ENCODE data around the gene URB2.
"Not testable (repeated sequence)": the region's sequence is repeated elsewhere in the genome, so short reads cannot be mapped to it uniquely, and the experiment has no call there.

Gene URB2

DNA sequence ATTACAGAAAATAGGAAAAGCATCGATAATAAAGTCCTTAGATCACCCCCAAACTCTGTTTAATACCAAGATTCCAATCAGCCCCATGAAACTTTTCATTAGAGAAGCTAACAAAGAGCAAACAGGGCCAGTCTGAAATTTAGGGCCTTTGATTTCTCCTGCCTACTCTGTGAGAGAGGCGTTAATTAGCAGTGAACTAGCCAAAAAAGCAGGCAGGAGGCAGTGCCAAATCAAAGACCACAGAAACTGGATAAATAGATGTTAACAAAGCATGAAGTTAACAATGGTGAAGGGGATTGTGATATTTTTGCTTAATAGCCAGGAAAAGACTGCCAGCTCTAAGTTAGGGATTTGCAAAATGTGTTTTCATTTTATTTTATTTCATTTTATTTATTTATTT, 11.3 kb upstream of the URB2 start:
- no peak for DNase-seq

GRCh38 chr1:229617351-229618100, 8.5 kb upstream of the URB2 start:
- DNase-seq: no peak

DNA sequence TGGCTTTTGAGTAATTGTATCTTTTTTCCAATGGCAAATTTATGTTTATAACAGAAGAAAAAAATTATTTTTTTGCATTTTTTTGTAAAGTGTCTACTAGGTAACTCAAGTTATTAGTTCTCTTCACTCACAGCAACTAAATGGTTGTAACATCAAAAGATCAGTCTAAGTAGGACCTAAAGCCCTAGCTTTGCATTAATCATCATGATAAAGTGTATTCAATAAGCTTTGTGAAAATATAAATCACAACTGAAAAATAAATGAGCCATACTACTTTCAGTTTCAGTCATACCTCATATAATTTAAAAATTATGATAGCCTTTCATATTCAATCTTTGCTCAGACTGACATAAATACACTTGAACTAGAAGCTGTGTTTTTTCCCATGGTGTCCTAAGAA, 7.0 kb upstream of the URB2 start:
- no peak for DNase-seq

DNA sequence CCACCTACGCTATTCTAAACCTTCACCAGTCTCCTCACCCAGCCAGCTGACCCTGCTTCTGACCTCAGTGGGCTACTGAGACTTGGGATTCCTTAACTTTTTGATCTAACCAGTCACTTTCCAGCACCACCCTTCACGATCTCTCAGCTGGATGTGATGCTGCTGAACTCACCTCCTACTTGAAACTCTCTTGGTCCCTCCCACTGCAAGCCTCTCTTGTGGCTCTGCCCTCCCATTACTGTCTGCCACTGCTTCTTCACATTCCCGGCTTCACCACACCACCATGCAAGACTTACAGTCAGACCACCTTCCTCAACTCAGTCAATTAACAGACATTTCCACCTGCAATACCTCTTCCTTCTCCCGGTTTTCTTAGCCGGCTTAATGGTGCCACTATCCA, 6.4 kb upstream of the URB2 start:
- DNase-seq: no peak

DNA sequence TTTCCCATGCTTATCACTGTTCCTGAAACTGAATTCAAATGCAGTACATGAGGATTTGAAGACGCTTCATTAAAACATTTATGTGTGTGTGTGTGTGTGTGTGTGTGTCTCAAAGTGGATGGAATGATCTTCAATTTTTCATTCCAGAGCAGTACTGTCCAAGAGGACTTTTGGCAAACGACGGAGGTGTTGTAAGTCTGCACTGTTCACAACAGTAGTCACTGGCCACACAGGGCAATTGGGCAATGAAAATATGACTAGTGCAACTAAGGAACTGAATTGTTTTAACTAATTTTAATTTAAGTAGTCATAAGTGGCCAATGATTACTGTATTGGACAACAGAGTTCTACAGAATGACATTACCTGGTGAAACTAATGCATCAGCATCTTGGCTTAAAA, 5.2 kb upstream of the URB2 start:
- DNase-seq: peak in 3 of 4 experiments; percentile 16 to 31 (median 27)

GRCh38 chr1:229621663-229622062, 4.4 kb upstream of the URB2 start:
- DNase-seq: no peak

- not testable (repeated sequence) for DNase-seq
Observed at GRCh38 chr1:229622641-229623120, 3.4 kb upstream of the URB2 start.

DNA sequence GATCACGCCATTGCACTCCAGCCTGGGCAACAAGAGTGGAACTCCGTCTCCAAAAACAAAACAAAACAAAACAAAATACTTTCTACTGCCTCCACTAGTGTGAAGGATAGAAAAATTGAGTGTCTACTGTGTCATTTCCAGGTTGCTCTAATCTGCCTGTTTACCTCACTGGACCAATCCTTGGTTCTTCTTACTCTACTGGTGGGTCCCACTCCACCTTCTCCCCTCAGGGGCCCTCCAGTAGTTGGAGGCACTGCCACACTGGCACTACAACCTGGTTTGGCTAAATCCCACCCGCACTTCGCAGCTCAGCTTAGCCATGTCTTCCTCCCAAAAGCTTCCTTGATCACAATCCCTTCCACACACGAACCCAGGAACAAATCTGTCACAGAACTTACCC, 2.8 kb upstream of the URB2 start:
- no peak for DNase-seq

GRCh38 chr1:229623838-229624237, 2.2 kb upstream of the URB2 start:
- no peak for DNase-seq

DNA sequence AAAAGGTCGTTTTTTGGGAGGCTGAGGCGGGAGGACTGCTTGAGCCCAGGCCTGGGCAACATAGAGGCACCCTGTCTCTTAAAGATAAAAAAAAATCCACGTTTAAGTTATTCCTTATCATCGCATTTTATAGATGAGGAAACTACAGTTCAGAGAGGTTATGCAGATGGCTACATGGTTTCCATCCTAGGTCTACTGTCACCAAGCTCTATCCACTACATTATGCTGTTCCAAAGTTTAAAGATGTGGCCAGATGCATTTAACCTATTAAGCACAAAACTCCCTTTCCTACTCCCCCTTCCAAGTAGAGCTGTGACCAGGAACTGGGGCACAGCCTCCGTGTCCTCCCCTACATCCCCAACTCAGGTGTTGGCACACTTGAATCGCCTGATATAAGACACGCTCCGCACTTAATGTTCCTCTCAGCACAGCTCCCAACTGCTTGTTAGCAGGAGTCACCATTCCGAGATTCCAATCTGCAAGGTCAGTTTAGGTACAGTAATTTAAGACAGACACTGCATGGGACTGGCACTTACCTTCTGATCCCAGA, 1.5 kb upstream of the URB2 start:
- no peak for DNase-seq

DNA sequence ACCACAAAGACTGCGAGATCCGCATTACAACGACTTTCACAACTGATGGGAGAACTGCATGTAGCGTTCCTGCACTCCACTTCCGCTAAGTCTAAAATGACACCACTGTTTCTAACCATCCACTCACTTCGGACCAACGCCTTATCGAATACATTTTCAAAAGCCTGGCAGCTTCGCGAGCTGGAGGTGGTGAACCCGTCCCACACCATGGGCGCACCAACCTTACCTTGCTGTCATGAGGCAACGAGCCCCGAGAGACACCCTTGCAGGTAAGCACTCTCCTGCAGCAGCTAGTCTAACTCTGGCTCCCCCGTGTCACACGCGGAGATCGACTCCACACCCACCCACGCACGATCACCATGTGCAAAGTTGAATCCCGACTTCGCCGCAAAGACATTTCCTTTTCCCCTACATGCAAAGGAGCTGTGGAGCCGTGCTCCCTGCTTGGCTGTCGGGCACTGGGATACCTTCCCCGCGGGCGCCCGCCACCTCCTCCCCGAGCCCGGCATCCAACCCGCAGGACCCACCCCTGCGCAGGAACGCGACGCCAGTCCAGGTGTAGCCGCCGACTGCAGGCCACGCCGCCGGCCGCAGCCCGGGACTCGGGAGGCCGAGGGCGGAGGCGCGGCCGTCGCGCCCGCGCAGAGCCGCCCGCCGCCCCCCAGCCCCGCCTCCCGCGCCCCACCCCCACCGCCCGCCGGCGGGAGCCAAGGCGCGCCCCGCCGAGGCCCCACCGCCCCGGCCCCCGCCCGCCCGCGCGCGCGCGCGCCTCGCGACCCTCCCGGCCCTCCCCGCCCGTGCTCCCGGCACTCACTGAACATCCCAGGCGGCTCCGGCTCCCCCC, 754 bp upstream of the URB2 start:
- DNase-seq: peak; percentile 47 to 73 (median 70)

GRCh38 chr1:229627003-229627402, 956 bp downstream of the URB2 start:
- DNase-seq: no peak

- DNase-seq: no peak
Observed at GRCh38 chr1:229629261-229629660, 3.2 kb downstream of the URB2 start.

DNA sequence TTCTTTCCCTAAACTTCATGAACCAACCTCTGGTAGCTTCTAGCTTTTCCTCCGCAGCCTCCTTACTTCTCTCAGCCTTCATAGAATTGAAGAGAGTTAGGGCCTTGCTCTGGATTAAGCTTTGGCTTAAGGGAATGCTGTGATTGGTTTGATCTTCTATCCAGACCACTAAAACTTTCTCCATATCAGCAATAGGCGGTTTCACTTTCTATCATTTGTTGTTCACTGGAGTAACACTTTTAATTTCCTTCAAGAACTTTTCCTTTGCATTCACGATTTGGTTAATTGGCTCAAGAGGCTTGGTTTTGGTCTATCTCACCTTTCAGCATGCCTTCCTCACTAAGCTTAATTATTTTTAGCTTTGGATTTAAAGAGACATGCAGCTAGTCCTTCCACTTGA, 5.1 kb downstream of the URB2 start:
- no peak for DNase-seq

DNA sequence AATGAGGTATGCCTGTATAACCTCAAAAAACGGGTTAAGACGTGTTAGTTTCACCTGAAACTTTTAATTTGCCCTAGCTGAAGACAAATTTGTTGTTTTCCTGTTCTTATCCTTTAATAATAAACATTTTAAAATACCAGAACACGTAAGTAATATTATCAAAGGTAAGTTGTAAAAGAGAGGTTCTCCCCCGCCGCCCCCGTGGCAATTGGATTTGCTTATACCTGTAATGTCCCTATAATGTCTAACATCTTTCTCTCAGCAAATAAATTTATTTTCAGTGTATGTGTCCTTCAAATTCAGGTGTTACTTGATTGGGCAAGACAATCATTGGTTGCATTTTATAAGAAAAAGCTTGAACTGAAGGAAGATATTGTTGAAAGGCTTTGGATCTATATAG, 5.9 kb downstream of the URB2 start:
- no peak for DNase-seq

DNA sequence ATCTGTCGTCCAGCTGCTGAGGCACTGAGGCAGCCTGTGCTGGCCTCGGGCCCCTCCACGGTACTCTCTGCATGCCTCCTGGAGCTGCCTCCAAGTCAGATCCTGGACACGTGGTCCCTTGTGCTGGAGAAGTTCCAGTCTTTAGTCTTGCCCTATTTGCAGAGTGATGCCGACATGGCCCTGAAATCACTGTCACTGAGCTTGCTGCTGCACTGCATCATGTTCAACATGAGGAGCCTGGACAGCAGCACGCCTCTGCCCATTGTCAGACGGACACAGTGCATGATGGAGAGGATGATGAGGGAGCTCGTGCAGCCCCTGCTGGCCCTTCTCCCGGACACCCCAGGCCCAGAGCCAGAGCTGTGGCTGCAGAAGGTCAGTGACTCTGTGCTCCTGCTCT, 10.0 kb downstream of the URB2 start:
- DNase-seq: no peak

GRCh38 chr1:229637746-229638145, 11.7 kb downstream of the URB2 start:
- no peak for DNase-seq

DNA sequence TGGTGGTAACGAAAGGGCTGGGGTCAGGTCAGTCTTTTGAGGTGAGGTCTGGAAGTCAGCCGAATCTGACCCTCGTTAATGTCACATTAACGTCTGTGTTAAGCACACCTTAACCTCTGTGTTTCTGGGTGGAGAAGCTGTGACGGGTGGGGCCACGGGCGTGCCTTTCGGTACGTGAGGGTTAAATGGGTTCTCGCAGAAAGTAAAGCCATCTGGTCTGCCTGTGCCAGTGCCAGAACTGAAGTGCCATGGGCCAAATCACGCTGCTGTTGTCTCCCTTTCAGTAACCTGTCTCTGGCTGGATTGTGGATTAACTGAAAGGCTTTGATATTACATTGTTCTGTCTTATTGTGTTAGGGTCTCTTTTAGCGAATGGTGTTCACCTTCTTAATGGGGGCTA, 14.4 kb downstream of the URB2 start:
- no peak for DNase-seq

GRCh38 chr1:229641306-229641705, 15.3 kb downstream of the URB2 start:
- no peak for DNase-seq

DNA sequence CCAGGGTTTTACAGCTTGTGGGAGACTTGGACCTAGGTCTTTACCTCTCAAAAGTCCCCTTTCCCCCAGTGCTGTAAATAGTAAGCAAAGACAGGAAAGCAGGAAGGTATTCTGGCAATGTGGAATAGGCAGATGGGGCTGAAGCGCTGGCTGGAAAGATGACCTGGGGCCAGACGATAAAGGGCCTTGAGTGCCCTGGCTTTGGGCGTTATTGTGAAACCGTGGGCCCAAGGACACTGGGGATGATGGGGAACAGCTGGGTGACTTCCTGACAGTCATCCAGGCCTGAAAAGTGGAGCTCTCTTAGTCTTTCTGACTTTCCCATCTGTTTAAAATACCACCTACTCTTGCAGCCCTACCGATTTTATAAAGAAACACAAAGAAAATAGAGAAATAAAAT, 16.3 kb downstream of the URB2 start:
- no peak for DNase-seq

DNA sequence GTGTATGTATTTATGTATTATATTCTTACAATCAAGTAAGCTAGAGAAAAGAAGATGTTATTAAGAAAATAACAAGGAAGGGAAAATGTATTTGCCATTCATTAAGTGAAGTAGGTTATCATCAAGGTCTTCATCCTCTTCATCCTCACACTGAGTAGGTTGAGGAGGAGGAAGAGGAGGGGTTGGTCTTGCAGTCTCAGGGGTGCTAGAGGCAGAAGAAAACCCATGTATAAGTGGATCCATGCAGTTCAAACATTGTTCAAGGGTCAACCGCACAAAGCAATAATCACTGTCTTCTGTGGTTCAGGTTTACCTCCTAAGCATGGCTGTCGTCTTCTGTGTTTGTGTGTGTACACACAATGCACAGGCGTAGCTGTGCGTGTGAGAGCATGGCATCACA, 16.9 kb downstream of the URB2 start:
- no peak for DNase-seq

GRCh38 chr1:229643996-229644745, 18.1 kb downstream of the URB2 start:
- DNase-seq: peak; percentile 46 to 59 (median 56)

Data from suppressor macrophage (primary cell).